ENCODE measurements around the gene REEP6. TPM values are rescaled to one million over a fixed set of nuclear protein-coding genes. Genes with fewer than 3 reads are reported as not detected.

REEP6 gene
- polyA plus RNA-seq, 3 donors = 0.51 to 1.8 (median 0.81) TPM

DNA sequence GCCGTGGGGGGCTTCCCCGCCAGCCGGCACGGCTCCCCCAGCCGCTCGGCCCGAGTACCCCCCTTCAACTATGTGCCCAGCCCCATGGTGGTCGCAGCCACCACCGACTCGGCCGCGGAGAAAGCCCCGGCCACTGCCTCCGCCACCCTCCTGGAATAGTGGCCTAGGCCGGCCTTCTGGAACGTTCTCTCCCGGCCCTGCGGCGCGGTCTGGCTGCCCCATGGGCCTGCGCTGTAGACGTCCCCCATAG is 21.0 kb upstream of the REEP6 start:
- intact Hi-C loops (cut with micrococcal nuclease) = no loop called here
- Mint-ChIP-seq H3K27ac (no peak overlapping the region), H3K36me3 (peaks cover 4 to 8% of the 10 kb centered on the region in 2 donors), H3K4me1 (peaks cover 19% of the 10 kb centered on the region), H3K27me3 (ENCODE audit: low read depth in 3 of 3) (peaks cover 45 to 89% (median 59%) of the 10 kb centered on the region in 3 donors), H3K4me3 (peak overlapping the region; percentile 41 to 83), H3K9me3 (peaks cover 0 to 19% (median 2%) of the 10 kb centered on the region in 7 donors)
- no peak for DNase-seq
- Histone ChIP-seq H3K9me3 (replicated peaks in 1 of 2; ENCODE audit: control insufficient read depth in 1 of 2, insufficient read depth in 1 of 2, low read length in 2 of 2) (peaks cover 8 to 17% of the 10 kb centered on the region in 2 donors), H3K4me2 (replicated peaks; ENCODE audit: extremely low read depth, low read length, poor library complexity, severe bottlenecking) (peak overlapping the region; percentile 63), H3K79me2 (ENCODE audit: insufficient read depth, low read length) (no peaks in the 10 kb centered on the region), H3K27ac (ENCODE audit: low read depth in 1 of 2, low read length in 2 of 2) (no peak overlapping the region), H3K4me3 (replicated peaks in 1 of 3; ENCODE audit: low read depth in 2 of 3, low read length in 3 of 3) (peak overlapping the region in 1 of 3 experiments; percentile 61), H3K9ac (ENCODE audit: insufficient read depth, low read length, poor library complexity, severe bottlenecking) (no peak overlapping the region), H4K20me1 (ENCODE audit: insufficient read depth, low read length) (peaks cover 94% of the 10 kb centered on the region), H3K27me3 (ENCODE audit: control insufficient read depth in 2 of 2, insufficient read depth in 2 of 2, low read length in 2 of 2) (peaks cover 60 to 67% of the 10 kb centered on the region in 2 donors), H3K4me1 (ENCODE audit: control insufficient read depth in 1 of 2, insufficient read depth in 2 of 2, low read length in 2 of 2) (peaks cover 25 to 41% of the 10 kb centered on the region in 2 donors), H2AFZ (ENCODE audit: insufficient read depth, low read depth, low read length, poor library complexity, severe bottlenecking) (no peak overlapping the region), H3K36me3 (replicated peaks in 1 of 2; ENCODE audit: control insufficient read depth in 1 of 2, insufficient read depth in 2 of 2, low read length in 2 of 2) (peaks cover 4 to 6% of the 10 kb centered on the region in 2 donors)
- 6% methylated on average over 22 of the region's 22 CpGs for WGBS (ENCODE audit: insufficient coverage)
- TF ChIP-seq, protein P1, sequence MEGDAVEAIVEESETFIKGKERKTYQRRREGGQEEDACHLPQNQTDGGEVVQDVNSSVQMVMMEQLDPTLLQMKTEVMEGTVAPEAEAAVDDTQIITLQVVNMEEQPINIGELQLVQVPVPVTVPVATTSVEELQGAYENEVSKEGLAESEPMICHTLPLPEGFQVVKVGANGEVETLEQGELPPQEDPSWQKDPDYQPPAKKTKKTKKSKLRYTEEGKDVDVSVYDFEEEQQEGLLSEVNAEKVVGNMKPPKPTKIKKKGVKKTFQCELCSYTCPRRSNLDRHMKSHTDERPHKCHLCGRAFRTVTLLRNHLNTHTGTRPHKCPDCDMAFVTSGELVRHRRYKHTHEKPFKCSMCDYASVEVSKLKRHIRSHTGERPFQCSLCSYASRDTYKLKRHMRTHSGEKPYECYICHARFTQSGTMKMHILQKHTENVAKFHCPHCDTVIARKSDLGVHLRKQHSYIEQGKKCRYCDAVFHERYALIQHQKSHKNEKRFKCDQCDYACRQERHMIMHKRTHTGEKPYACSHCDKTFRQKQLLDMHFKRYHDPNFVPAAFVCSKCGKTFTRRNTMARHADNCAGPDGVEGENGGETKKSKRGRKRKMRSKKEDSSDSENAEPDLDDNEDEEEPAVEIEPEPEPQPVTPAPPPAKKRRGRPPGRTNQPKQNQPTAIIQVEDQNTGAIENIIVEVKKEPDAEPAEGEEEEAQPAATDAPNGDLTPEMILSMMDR (IDR thresholded peaks at IDR 0.05) = no peak

GRCh38 chr19:1470305-1471009 is 20.5 kb upstream of the REEP6 start:
- under 1% methylated on average over 66 of the region's 67 CpGs for WGBS (ENCODE audit: insufficient coverage)
- intact Hi-C loops (cut with micrococcal nuclease) = no loop called here
- no peak overlapping the region for H3K27ac ChIP-seq (ENCODE audit: low read depth in 1 of 2, low read length in 2 of 2)
- H3K4me1 ChIP-seq (ENCODE audit: control insufficient read depth in 1 of 2, insufficient read depth in 2 of 2, low read length in 2 of 2) = peaks cover 25 to 38% of the 10 kb centered on the region in 2 donors
- no peak for DNase-seq
- Mint-ChIP-seq H3K4me3 (peak overlapping the region; percentile 41 to 85), H3K9me3 (peaks cover 0 to 19% (median 2%) of the 10 kb centered on the region in 7 donors), H3K36me3 (peaks cover 8 to 13% of the 10 kb centered on the region in 2 donors), H3K4me1 (peaks cover 19% of the 10 kb centered on the region), H3K27ac (no peak overlapping the region), H3K27me3 (ENCODE audit: low read depth in 3 of 3) (peaks cover 42 to 85% (median 59%) of the 10 kb centered on the region in 3 donors)
- peak overlapping the region in 1 of 3 experiments; percentile 61 for H3K4me3 ChIP-seq (replicated peaks in 1 of 3; ENCODE audit: low read depth in 2 of 3, low read length in 3 of 3)
- H3K4me2 ChIP-seq (replicated peaks; ENCODE audit: extremely low read depth, low read length, poor library complexity, severe bottlenecking) = peak overlapping the region; percentile 63
- peaks cover 8 to 17% of the 10 kb centered on the region in 2 donors for H3K9me3 ChIP-seq (replicated peaks in 1 of 2; ENCODE audit: control insufficient read depth in 1 of 2, insufficient read depth in 1 of 2, low read length in 2 of 2)
- H3K36me3 ChIP-seq (replicated peaks in 1 of 2; ENCODE audit: control insufficient read depth in 1 of 2, insufficient read depth in 2 of 2, low read length in 2 of 2) = peaks cover 8 to 9% of the 10 kb centered on the region in 2 donors
- H4K20me1 ChIP-seq (ENCODE audit: insufficient read depth, low read length) = peaks cover 95% of the 10 kb centered on the region
- peaks cover 55 to 66% of the 10 kb centered on the region in 2 donors for H3K27me3 ChIP-seq (ENCODE audit: control insufficient read depth in 2 of 2, insufficient read depth in 2 of 2, low read length in 2 of 2)
- no peaks in the 10 kb centered on the region for H3K79me2 ChIP-seq (ENCODE audit: insufficient read depth, low read length)
- TF ChIP-seq, protein P1 (IDR thresholded peaks at IDR 0.05) = no peak
- H2AFZ ChIP-seq (ENCODE audit: insufficient read depth, low read depth, low read length, poor library complexity, severe bottlenecking) = no peak overlapping the region
- peak overlapping the region; percentile 36 for H3K9ac ChIP-seq (ENCODE audit: insufficient read depth, low read length, poor library complexity, severe bottlenecking)
